ENCODE data around the gene ANKUB1.

ANKUB1 gene

GRCh38 chr3:149768704-149769103 lies 23.6 kb downstream of the ANKUB1 start:
- DNase-seq (ENCODE audit: extremely low read depth, insufficient read length), result no peak
- no peak for TF ChIP-seq CTCF (IDR thresholded peaks at IDR 0.05; ENCODE audit: insufficient read depth, low read length, poor library complexity, severe bottlenecking)
- H3K4me3 ChIP-seq (replicated peaks; ENCODE audit: low read depth, low read length), result no peak overlapping the region
- no peaks in the 10 kb centered on the region for H3K27me3 ChIP-seq (replicated peaks; ENCODE audit: control insufficient read depth, insufficient read depth, low read length)
- H3K36me3 ChIP-seq (ENCODE audit: control insufficient read depth, insufficient read depth, low read length), result no peaks in the 10 kb centered on the region

DNA sequence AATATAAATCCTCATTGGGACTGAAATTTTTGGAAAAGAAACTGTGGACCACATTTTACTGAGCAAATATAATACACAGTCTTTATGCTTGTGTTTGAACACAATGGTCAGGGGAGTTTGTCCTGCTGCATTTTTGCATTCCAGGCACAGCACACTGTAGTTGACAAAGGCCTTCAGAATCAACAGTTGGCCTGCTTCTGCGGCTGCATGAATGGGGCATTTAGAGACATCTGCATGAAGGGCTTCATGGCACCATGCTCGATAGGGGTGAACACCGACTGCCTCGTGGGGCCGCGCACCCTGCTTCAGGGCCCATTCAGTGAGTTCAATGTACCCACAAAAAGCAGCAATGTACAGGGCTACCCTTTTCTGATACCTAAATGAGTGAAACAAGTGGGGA lies 24.6 kb downstream of the ANKUB1 start:
- H3K36me3 ChIP-seq (ENCODE audit: control insufficient read depth, insufficient read depth, low read length), result no peaks in the 10 kb centered on the region
- no peak overlapping the region for H3K4me3 ChIP-seq (replicated peaks; ENCODE audit: low read depth, low read length)
- no peaks in the 10 kb centered on the region; the same call in 1 of the 2 replicates for H3K27me3 ChIP-seq (replicated peaks; ENCODE audit: control insufficient read depth, insufficient read depth, low read length)
- DNase-seq (ENCODE audit: extremely low read depth, insufficient read length), result no peak
- no peak for TF ChIP-seq CTCF (IDR thresholded peaks at IDR 0.05; ENCODE audit: insufficient read depth, low read length, poor library complexity, severe bottlenecking)

GRCh38 chr3:149765762-149766334 lies 26.5 kb downstream of the ANKUB1 start:
- H3K27me3 ChIP-seq (replicated peaks; ENCODE audit: control insufficient read depth, insufficient read depth, low read length), result peaks cover 2% of the 10 kb centered on the region; the same call in 1 of the 2 replicates
- TF ChIP-seq CTCF (IDR thresholded peaks at IDR 0.05; ENCODE audit: insufficient read depth, low read length, poor library complexity, severe bottlenecking), result peak; percentile 42
- H3K36me3 ChIP-seq (ENCODE audit: control insufficient read depth, insufficient read depth, low read length), result no peaks in the 10 kb centered on the region
- no peak overlapping the region for H3K4me3 ChIP-seq (replicated peaks; ENCODE audit: low read depth, low read length)
- DNase-seq (ENCODE audit: extremely low read depth, insufficient read length), result no peak

- no peak for DNase-seq (ENCODE audit: extremely low read depth, insufficient read length)
- Histone ChIP-seq H3K4me3 (replicated peaks; ENCODE audit: low read depth, low read length) (no peak overlapping the region), H3K36me3 (ENCODE audit: control insufficient read depth, insufficient read depth, low read length) (no peaks in the 10 kb centered on the region), H3K27me3 (replicated peaks; ENCODE audit: control insufficient read depth, insufficient read depth, low read length) (peaks cover 2% of the 10 kb centered on the region; the same call in 1 of the 2 replicates)
- no peak for TF ChIP-seq CTCF (IDR thresholded peaks at IDR 0.05; ENCODE audit: insufficient read depth, low read length, poor library complexity, severe bottlenecking)
Observed at GRCh38 chr3:149764302-149764701, 28.1 kb downstream of the ANKUB1 start.

GRCh38 chr3:149763565-149764195 lies 28.7 kb downstream of the ANKUB1 start:
- TF ChIP-seq CTCF (IDR thresholded peaks at IDR 0.05; ENCODE audit: insufficient read depth, low read length, poor library complexity, severe bottlenecking), result no peak
- Histone ChIP-seq H3K36me3 (ENCODE audit: control insufficient read depth, insufficient read depth, low read length) (no peaks in the 10 kb centered on the region), H3K4me3 (replicated peaks; ENCODE audit: low read depth, low read length) (no peak overlapping the region), H3K27me3 (replicated peaks; ENCODE audit: control insufficient read depth, insufficient read depth, low read length) (peaks cover 2% of the 10 kb centered on the region; the same call in 1 of the 2 replicates)
- DNase-seq (ENCODE audit: extremely low read depth, insufficient read length), result no peak

Data from GM06990 (cell line).